Stimulated activated CD4-positive, alpha-beta T cell treated with anti-CD3 and anti-CD28 coated beads, Interleukin-15, amount 100 ng/mL, for 48 hours (primary cell): ENCODE data around the gene ZER1.
"Not testable (repeated sequence)": the region's sequence is repeated elsewhere in the genome, so short reads cannot be mapped to it uniquely, and the experiment has no call there.

Experiments used
- DNase-seq, 2 donors: peaks; one replicate each; pipeline ENCODE4 v3.0.0-alpha.2; 2020; ENCODE audit warnings: low read depth in 2 of 2

ZER1 gene

GRCh38 chr9:128715436-128715750, 56.3 kb downstream of the ZER1 start:
- no peak for DNase-seq

GRCh38 chr9:128714586-128715435, 56.9 kb downstream of the ZER1 start:
- DNase-seq: no peak

- no peak for DNase-seq
Observed at GRCh38 chr9:128713941-128714573, 57.7 kb downstream of the ZER1 start.

- no peak for DNase-seq
Observed at GRCh38 chr9:128713411-128713780, 58.3 kb downstream of the ZER1 start.

- DNase-seq: no peak
Observed at GRCh38 chr9:128712451-128713410, 59.0 kb downstream of the ZER1 start.

- DNase-seq: no peak
Observed at GRCh38 chr9:128707446-128707845, 64.3 kb downstream of the ZER1 start.

GRCh38 chr9:128706671-128707381, 64.9 kb downstream of the ZER1 start:
- no peak for DNase-seq

- DNase-seq: no peak
Observed at GRCh38 chr9:128706045-128706444, 65.7 kb downstream of the ZER1 start.

GRCh38 chr9:128705051-128705965, 66.4 kb downstream of the ZER1 start:
- DNase-seq: no peak

- DNase-seq: no peak
Observed at GRCh38 chr9:128704356-128704670, 67.4 kb downstream of the ZER1 start.

GRCh38 chr9:128703616-128704355, 67.9 kb downstream of the ZER1 start:
- DNase-seq: no peak

- DNase-seq: no peak
Observed at GRCh38 chr9:128702949-128703615, 68.6 kb downstream of the ZER1 start.

GRCh38 chr9:128702445-128702948, 69.2 kb downstream of the ZER1 start, which contains the start of gene PKN3:
PKN3 (plus strand) TSS chr9:128702503; CDS start chr9:128702916, 413 bp downstream.
- peak; percentile 77 to 88 for DNase-seq

GRCh38 chr9:128701227-128701854, 70.4 kb downstream of the ZER1 start:
- no peak for DNase-seq

GRCh38 chr9:128699096-128699795, 72.5 kb downstream of the ZER1 start:
- DNase-seq: not testable (repeated sequence)

GRCh38 chr9:128696923-128697707, 74.6 kb downstream of the ZER1 start:
- no peak for DNase-seq

- DNase-seq: no peak
Observed at GRCh38 chr9:128694344-128694743, 77.4 kb downstream of the ZER1 start.
